GM18907 (cell line): ENCODE data around the gene SORBS2.

Experiments used
- ATAC-seq: cut with Tn5 transposase; IDR thresholded peaks from one replicate; pipeline ENCODE4 v1.9.1; 2021; ENCODE audit warnings: mild to moderate bottlenecking, moderate library complexity; ENCODE audit not compliant: unreplicated experiment

Gene SORBS2

DNA sequence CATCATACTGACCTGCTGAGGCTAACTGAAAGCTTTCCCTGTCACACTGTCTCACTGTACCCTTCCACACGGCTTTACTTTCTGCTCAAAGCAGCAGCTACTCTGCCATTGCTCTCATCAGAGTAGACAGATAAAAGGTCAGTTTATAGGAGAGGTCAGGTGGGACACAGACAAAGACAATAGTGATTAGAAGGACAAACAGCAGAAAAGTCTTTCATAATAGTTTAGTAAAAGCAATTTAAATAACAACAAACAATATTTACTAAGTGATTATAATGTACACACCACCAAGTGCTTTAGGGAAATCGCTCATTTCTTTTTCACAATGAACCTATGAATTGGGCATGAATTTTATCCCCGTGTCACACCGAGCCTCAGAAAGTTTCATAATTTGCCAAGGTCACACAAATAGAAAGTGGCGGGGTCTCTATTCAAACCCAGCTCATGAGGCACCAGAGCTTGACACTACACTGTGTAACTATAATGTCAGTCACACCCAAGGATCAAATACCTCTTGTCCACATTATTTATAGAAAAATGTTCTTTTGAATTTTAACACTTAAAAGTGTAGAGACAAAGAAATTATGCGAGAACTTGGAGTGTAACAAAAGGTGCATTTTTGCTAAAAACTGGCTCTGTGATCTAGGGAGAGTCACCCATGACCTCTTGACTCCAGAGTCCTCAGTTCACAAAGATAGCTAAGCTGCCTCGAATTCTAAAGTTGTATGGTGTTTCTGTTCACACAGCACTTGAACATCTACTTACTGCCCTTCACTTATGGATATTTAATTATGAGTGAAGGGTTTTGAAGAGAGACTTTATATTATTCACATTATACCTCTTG is 24.5 kb upstream of the SORBS2 start:
- no peak for ATAC-seq

DNA sequence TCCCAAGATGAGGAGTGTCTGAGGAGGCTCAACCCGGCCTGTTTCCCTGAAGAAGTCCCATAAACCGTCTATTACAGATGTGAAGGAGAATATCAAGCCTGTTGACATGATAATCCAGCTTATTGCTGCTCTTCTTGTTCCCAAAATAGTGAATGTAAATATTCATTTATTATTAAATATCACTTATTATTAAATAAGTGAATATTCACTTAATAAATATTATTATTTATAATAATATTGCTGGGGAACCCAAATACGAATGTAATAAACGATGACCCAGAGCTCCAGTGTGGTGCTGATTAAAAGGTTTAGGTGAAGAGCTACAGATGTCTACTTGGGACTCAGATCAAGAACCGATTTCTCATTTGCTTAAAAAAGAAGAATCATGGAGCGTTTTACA is 23.8 kb upstream of the SORBS2 start:
- no peak for ATAC-seq

DNA sequence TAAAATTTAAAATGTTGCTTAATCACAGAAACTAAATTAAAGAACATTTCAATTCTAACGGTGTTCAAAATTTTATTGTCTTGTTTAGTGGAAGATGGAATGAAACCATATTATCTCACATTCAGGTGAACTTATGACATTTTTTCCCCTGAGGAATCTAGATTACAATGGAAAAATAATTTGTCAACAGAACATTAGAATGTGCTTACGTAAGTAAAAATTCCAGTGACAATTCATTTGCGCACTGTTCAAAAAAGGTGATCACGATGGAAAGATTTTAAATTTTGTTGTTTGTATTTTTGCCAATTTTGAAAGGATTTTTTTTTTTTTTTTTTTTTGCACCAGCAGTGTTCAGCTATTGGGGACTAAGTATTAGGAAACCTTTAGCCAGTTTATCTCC is 23.3 kb upstream of the SORBS2 start:
- no peak for ATAC-seq

DNA sequence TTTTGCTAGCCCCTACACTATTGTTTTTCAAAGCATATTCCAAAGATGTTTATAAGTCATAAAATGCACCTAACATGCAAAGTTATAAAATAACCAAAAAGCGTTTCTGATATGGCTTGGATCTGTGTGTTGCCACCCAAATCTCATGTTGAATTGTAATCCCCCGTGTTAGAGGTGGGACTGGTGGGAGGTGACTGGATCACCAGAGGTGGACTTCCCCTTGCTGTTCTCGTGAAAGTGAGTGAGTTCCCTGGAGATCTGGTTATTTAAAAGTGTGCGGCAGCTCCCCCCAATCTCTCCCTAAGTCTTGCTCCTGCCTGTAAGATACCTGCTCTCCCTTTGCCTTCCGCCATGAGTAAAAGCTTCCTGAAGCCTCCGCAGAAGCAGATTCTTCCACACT is 22.8 kb upstream of the SORBS2 start:
- no peak for ATAC-seq

DNA sequence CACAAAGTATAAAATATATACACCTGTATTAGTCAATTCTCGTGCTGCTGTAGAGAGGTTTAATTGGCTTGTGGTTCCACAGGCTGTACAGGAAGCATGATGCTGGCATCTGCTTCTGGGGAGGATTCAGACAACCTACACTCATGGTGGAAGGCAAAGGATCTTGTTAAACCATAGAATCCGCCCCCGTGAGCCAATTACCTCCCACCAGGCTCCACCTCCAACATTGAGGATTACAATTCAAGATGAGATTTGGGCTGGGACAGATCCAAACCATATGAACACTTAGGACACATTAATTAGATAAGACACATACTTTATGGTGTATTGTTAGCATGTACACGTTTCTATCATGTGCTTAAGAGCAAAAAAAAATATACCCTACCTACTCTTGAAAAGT is 22.1 kb upstream of the SORBS2 start:
- ATAC-seq, result no peak

DNA sequence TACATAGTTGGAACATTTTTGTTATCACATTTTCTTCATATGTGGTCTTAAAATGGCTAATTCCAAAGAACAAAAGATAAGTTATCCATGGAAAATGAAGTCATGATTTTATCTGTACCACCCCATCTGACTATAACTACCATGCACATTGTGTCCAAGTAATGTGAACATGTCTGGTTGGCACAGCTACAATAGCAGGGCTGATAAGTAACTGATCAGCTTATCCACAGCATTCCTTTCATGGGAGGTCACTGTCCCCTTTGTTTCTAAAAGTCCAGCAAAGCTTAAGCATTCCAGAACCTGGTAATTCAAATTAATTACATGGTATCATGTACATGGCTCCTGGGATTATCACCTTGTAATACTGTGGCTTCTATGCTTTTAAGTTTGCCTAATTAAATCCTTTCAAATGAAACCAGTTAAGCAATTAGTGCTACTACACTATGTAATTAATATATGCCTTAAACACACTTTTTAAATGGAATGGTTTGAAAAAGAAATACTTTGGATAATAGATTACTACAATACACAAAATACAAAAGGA is 21.1 kb upstream of the SORBS2 start:
- no peak for ATAC-seq

DNA sequence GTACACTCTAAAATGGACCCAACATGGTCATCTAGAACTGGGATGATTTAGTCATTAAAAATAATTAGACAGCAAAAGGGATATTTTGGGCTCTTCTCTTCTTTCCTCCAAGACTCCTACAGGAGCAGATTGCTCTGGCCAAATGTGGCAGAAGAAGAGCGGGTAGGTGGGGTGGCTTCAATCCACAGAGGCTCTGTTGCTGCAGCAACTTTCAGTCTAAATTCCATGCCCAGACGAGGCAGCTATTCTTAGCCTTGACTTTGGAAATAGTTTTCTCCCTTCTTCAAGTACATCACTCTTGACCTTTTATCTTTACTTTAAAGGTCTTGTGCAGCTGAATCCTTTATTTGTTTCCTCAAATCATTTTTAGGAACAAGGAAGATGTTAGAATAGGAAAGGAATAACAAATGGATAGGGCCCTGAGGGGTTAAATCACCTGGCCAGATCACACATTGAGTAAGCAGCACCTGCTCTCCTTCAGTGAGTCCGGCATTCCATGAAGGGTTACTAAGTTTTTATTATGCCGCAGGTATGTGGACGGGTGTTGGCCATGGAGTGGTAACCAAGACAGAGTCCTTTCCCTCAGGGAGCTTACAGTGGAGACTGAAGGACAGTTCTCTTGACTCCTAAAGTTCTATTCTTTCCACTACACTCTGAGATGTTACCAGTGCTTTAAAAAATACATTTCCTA is 19.3 kb upstream of the SORBS2 start:
- ATAC-seq, result no peak

DNA sequence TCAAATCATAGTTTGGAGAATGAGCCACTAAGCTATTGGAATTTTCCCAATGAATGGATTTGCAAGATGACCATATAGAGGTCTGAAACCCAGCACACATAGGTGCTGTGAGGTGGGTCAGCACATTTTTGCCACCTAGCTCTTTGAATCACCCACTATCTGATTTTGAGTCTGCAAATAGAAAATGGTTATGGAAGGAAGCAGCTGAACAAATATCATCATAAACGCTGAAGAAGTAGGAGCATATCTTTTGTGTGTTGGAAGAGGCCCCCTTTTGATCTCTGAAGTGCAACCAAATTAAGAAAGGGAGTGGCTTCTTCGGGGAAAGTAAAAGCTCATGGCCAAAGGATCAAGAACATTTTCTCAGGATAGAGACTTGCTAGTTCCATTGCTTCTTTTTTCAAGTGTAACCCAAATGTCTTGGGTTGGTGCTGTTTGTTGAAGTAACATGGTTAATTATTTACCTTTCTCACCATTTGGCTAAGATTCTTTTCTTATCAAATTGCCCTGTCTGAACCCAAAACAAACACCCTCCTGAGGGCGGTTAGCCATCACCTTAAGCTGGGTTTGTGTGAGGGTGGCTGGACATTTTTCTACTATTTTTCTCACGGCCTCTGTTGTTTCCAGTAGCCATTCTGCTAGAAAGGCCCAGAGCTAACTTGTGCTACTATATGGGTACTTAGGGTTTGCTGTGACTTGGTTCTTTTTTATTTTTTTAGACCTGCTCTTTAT is 18.4 kb upstream of the SORBS2 start:
- no peak for ATAC-seq

DNA sequence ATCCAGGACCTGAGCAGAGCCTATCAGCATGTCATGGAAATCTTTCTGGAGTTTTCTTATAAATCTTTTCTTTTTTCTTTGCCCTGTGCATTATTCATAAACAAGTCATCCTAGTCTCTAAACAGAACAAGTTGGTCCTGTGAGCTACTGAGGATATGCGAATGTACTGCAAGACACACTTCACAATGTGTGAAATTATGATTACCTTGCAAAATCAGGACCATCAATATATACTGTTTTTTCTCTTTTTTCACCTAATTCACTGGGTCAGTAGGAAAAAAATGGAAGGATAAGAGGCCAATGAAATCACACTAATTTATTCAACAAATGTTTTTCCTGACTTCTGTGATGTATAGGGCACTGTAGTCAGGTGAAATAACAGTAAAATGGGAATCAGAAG is 14.4 kb upstream of the SORBS2 start:
- no peak for ATAC-seq

DNA sequence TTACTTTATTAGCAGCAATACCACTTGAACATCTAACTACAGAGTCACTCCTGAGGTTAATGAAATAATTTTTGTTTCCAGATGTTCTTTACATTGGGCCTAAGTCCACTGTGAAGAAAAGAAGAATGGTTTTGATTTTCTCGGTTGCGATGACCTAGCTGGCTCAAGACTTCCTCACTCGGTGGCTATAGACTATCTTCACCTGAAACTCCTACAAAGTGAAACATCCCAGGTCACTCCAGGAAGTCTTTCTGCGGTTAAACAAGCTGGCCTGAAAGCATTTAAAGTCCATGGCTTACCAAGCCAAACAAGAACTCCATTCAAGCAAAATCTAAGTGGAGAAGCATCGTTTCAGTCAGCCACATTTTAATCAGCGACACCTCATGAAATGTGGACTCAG is 13.7 kb upstream of the SORBS2 start:
- no peak for ATAC-seq

DNA sequence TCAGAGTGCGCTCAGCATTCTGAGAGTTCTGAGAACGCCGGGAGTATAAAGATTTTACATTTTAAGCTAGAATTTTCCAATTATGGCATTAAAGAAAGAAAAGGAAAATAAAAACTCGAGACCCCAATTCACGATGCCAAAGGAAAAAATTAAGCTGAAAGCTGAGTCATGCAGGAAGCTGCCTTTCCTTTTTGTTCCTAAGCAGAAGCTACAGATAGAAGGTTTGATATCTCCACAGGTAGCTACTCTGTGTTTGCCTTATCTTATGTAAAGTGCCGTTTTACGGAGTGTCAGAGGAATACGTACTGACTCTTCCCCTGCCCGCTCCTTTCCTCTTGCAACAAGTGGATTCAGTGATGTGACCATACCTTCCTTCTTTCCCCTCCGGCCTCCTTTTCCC is 10.8 kb upstream of the SORBS2 start:
- no peak for ATAC-seq

DNA sequence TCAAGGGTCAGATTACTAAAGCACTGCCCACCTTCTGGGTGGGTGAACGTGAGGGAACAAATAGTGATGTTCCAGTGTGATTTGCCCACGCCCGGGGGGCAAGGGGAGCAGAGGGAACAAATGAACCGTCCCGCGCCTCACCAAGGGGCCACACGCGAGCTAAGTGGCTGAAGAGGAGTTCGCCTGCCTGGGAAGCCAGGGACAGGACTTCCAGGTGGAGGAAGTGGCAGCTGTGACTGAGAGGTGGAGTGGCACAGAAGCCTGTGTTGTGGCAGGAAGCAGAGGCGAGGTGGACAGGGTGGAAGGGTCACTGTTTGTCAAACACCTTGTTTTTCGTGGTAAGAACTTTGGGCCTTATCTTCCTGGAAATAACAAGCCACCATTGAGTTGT is 9.0 kb upstream of the SORBS2 start:
- no peak for ATAC-seq

DNA sequence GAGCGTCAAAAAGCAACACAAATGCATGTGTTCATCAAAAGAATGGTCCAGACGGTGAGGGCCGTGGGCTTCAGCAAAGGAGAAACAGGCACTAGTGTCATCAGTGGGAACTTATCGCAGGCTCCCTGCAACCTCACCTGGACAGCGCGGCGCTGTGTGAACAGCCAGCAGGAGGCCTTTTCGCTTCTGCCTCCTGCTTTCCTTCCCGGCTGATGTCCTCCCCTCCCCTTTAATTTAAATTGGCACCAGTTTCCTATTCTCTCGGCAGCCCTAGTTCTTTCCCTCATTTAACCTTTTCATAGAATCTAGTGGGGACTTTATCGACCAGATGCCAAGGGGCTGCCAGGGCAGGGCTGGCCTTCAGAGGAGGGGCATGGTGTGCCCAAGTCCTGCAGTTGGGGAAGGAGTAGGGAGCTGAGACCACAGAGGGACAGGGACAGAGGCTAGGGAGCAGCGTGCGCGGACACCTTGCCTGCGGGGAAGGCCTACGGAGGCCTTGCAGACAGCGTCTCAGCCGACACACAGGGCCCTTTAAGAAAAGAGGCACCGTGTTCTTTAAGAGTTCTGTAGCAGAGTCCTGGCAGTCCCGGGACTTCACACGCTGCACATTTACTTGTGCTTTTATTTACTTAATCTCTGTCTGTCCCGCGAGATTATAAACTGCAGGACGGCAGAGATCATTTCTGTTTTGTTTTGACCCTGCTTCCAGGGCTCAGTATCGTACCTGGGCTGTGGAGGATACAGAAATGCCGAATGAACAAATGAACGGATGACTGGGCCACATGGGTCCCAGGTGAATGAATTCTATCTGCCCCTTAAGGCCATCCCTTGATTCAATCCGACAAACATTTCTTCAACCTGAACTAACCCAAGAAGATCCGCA is 8.4 kb upstream of the SORBS2 start:
- ATAC-seq, result no peak

DNA sequence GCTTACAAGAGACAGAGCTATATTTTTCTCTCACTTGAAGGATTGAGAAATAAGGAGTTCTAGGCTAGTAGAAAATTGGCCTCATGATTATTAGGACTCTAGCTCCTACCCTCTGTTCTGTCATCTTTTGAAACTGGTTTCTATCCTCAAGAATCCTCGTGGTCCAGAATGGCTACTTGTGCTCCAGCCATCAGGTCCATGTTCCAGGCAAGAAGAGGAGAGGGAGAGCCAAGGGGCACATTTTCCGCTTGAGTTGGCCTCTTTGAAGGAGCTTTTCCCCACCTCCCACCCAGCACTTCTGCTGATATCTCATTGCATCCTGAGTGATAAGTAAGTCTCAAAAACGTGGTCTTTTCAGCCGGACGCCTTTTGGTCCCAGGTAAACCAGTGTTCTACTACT is 7.2 kb upstream of the SORBS2 start:
- ATAC-seq, result no peak

DNA sequence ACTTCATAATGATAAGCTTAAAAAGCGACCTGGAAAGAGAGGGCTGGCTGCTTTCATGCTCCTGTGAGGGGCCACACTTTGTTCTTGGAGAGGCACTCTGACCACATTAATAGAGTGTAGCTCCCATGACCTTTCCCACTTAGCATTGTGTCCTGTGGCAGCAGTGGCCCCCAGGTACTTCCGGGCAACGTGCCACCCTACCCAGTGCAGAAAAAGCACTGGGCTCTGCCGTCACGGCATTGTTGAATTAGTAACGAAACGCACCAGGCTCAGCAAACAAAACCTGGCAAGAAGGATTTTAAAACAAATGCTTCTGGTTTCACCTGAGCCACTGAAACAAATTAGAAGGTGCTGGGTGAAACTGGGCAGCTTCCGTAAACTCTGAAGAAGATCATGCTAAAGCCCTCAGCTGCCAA is 5.4 kb upstream of the SORBS2 start:
- no peak for ATAC-seq

DNA sequence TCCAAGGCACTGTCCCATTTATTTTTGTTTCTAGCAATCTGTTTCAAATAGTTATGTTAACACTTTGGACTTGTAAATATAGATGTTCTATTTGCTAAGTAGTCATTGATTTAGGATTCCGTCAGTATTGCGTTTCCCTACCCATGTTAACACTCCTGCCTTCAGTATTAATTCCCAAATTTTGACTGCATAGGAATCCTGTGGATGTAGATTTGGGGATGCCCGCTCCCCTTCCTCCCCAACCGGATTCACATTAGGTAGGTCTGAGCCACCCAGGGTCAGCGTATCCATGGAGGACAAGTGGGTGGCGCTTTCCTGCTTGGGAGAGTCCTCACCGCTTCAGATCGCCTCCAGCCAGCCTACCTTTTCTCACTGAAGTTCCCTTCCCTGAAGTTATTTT is 1.1 kb upstream of the SORBS2 start:
- no peak for ATAC-seq

DNA sequence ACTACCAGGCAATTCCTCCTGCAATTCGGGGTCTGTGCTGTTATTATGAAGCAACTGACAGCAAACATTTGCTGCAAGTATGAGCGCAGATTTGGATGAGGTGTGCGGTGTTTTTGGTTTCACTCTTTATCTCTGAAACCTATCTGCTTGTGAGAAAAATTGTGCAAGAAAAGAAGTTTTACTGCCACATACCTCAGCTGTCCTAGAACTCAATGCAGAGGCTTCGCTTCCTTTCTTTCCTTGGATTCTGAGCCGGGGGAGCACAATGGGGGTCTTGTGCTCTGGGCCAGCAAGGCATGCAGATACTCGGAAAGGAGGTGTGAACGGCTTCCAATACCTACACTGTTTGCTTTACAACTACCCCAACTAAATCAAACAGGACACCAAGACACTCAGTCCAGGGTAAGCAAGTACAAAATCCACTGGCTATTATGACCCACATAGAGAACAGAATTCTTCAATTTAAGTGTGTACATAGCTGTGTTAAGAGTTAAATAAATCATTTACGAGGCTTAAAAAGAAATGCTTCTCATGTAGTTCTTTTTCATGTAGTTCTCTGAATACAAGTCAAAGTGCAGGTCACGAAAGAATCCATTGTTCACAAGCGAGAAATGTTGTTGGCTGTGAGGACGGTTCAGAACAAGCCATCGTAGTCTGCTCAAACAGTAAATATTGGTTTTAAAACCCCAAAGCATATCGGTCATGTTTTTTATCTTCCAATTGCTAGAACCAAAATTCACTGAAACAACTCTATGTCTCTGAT is 1.1 kb downstream of the SORBS2 start:
- ATAC-seq, result no peak

DNA sequence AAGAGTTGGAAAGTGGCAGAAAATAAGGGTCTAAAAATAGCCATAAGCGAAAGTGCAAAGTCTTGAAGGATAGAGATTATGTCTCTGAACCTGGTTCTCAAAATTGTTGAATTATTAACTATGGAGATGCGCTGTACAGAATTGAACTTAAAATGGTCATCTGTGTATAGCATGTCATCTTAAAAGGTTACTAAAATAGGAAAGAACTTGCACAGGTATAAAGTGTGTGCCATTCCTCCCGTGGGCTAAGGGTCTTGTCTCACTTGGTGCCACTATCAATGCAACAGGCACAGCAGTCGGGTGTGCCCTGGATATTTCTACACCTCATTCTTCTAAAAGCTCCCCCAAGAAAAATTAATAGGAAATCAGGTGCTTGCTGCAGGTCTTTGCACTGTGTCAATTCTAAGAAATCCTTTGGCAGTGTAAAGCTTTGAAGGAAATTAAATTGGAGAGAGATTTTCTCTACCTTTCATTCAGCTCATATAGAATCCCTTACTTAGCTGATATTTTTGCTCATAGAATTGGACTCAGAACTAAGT is 2.4 kb downstream of the SORBS2 start:
- no peak for ATAC-seq

DNA sequence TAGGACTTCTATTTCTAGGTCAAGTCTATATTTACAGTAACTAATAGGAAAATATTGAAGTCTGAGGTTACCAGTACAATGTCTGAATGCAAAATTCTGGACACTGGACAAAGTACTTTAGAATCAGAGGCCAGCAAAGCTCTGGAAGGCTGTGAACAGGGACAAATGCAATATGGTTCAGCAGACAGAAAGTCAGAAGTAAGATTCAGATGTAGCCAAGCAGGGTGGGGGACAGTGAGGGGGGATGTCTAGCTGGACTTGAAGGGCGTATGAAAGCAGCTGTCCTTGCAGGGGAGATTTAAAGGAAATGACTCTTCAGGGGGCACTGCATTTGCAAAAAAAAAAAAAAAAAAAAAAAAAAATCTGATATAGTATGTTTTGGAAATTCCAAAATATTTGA is 2.9 kb downstream of the SORBS2 start:
- no peak for ATAC-seq

DNA sequence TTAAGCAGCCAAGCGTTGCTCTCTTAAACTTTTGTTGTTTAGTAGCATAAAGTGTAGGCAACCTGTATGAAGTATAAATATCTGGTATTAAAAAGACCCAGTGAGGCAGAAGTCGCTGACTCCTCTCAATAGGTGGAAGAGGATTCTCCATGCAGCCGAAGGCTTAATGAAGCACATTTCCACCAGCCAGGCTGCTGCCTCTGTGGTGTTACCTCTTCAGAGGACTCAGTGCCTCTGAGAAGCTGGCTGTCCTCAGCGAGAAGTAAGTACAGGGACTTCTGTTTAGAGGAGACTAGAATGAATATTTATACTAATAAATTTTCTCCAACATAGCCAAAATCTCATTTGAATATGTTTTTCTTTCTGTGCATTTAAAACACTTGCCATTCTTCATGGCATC is 6.0 kb downstream of the SORBS2 start:
- ATAC-seq, result no peak
